Measurements from ENCODE around the gene UGT1A9. TPM values are rescaled to one million over a fixed set of nuclear protein-coding genes. Genes with fewer than 3 reads are reported as not detected.

UGT1A9 gene
- polyA plus RNA-seq, 1 donor (not counting 4 experiments of a cell fraction or from before 2014, with no cell fraction given): not detected

DNA sequence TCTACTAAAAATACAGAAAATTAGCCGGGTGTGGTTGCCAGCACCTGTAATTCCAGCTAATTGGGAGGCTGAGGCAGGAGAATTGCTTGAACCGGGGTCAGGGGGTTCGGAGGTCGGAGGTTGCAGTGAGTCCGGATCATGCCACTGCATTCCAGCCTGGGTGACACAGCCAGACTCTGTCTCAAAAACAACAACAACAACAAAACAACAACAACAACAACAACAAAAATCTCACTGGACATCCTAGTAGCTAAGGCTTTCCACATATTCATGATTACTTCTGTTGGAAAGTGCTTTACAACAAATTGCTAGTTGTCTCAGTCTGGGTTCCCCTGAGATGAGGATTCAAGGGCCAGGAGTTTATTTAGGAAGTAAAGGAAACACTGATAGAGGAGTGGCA lies 102.2 kb downstream of the UGT1A9 start:
- no peaks in the 10 kb centered on the region for H3K4me1 ChIP-seq (ENCODE audit: control insufficient read depth, extremely low read depth, insufficient read depth, low read length)
- H4K20me1 ChIP-seq (ENCODE audit: control insufficient read depth, extremely low read depth, insufficient read depth, low read length): no peaks in the 10 kb centered on the region
- H3K9me3 ChIP-seq (ENCODE audit: control insufficient read depth, low read depth, low read length): peaks cover 3% of the 10 kb centered on the region
- no peaks in the 10 kb centered on the region for H3K79me2 ChIP-seq (ENCODE audit: control insufficient read depth, insufficient read depth, low read length)
- peaks cover 11 to 15% of the 10 kb centered on the region in 2 experiments for H3K36me3 ChIP-seq (ENCODE audit: control insufficient read depth in 2 of 2, extremely low read depth in 1 of 2, insufficient read depth in 2 of 2, low read length in 2 of 2)
- FAIRE-seq: no peak
- H3K4me3 ChIP-seq (ENCODE audit: control insufficient read depth in 2 of 3, extremely low read depth in 1 of 3, insufficient read depth in 2 of 3, low read depth in 1 of 3, low read length in 3 of 3): no peak overlapping the region
- H3K27ac ChIP-seq (ENCODE audit: control insufficient read depth, insufficient read depth, low read length): no peak overlapping the region
- no peaks in the 10 kb centered on the region for H3K9me1 ChIP-seq (ENCODE audit: control insufficient read depth, extremely low read depth, insufficient read depth, low read length)
- no peak overlapping the region for H3K4me2 ChIP-seq (ENCODE audit: control insufficient read depth, extremely low read depth, insufficient read depth, low read depth, low read length)
- dilution Hi-C loops (cut with MboI; ENCODE audit: extremely low pct_ligation_motif_present, low sequenced_read_pairs): no loop called here
- H2AFZ ChIP-seq (ENCODE audit: control insufficient read depth, low read length): no peak overlapping the region
- no peak overlapping the region for H3K9ac ChIP-seq (ENCODE audit: control insufficient read depth, extremely low read depth, insufficient read depth, low read length)
- TF ChIP-seq, protein P1, sequence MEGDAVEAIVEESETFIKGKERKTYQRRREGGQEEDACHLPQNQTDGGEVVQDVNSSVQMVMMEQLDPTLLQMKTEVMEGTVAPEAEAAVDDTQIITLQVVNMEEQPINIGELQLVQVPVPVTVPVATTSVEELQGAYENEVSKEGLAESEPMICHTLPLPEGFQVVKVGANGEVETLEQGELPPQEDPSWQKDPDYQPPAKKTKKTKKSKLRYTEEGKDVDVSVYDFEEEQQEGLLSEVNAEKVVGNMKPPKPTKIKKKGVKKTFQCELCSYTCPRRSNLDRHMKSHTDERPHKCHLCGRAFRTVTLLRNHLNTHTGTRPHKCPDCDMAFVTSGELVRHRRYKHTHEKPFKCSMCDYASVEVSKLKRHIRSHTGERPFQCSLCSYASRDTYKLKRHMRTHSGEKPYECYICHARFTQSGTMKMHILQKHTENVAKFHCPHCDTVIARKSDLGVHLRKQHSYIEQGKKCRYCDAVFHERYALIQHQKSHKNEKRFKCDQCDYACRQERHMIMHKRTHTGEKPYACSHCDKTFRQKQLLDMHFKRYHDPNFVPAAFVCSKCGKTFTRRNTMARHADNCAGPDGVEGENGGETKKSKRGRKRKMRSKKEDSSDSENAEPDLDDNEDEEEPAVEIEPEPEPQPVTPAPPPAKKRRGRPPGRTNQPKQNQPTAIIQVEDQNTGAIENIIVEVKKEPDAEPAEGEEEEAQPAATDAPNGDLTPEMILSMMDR (optimal IDR thresholded peaks at IDR 0.05 in 1 of 3, IDR thresholded peaks at IDR 0.05 in 1 of 3, conservative IDR thresholded peaks at IDR 0.05 in 1 of 3; ENCODE audit: extremely low read depth in 1 of 3, insufficient read depth in 2 of 3, low read length in 3 of 3): no peak
- TF ChIP-seq EZH2 (IDR thresholded peaks at IDR 0.05; ENCODE audit: low read length): no peak
- no peak for DNase-seq (ENCODE audit: low read depth, low spot score)
- H3K27me3 ChIP-seq (ENCODE audit: control insufficient read depth, extremely low read depth, insufficient read depth, low read length): no peaks in the 10 kb centered on the region

DNA sequence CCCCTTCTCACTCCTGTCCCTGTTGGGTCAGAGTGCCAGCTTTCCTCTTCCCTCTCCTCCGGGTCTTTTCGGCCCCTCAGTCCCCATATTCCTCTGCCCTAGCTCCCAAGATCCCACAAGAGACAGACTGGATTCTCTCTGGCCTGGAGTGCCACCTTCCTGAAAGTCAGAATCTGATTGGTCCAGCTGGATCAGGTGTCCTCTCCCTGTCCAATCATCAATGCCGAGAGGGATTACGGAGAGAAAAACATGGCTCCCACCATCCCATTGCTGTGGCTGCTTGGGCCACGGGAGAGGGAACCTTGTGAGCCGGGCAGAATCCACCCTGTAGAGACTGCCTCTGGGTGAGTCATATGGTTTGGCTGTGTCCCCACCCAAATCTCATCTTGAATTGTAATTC lies 103.7 kb downstream of the UGT1A9 start:
- dilution Hi-C loops (cut with MboI; ENCODE audit: extremely low pct_ligation_motif_present, low sequenced_read_pairs): no loop called here
- H3K4me1 ChIP-seq (ENCODE audit: control insufficient read depth, extremely low read depth, insufficient read depth, low read length): no peaks in the 10 kb centered on the region
- no peak overlapping the region for H2AFZ ChIP-seq (ENCODE audit: control insufficient read depth, low read length)
- H3K36me3 ChIP-seq (ENCODE audit: control insufficient read depth in 2 of 2, extremely low read depth in 1 of 2, insufficient read depth in 2 of 2, low read length in 2 of 2): peaks cover 0 to 9% of the 10 kb centered on the region in 2 experiments
- H3K4me2 ChIP-seq (ENCODE audit: control insufficient read depth, extremely low read depth, insufficient read depth, low read depth, low read length): no peak overlapping the region
- no peak overlapping the region for H3K27ac ChIP-seq (ENCODE audit: control insufficient read depth, insufficient read depth, low read length)
- FAIRE-seq: no peak
- no peak overlapping the region for H3K4me3 ChIP-seq (ENCODE audit: control insufficient read depth in 2 of 3, extremely low read depth in 1 of 3, insufficient read depth in 2 of 3, low read depth in 1 of 3, low read length in 3 of 3)
- no peaks in the 10 kb centered on the region for H4K20me1 ChIP-seq (ENCODE audit: control insufficient read depth, extremely low read depth, insufficient read depth, low read length)
- no peaks in the 10 kb centered on the region for H3K27me3 ChIP-seq (ENCODE audit: control insufficient read depth, extremely low read depth, insufficient read depth, low read length)
- no peaks in the 10 kb centered on the region for H3K9me1 ChIP-seq (ENCODE audit: control insufficient read depth, extremely low read depth, insufficient read depth, low read length)
- H3K9ac ChIP-seq (ENCODE audit: control insufficient read depth, extremely low read depth, insufficient read depth, low read length): no peak overlapping the region
- TF ChIP-seq, protein P1 (optimal IDR thresholded peaks at IDR 0.05 in 1 of 3, IDR thresholded peaks at IDR 0.05 in 1 of 3, conservative IDR thresholded peaks at IDR 0.05 in 1 of 3; ENCODE audit: extremely low read depth in 1 of 3, insufficient read depth in 2 of 3, low read length in 3 of 3): no peak
- TF ChIP-seq EZH2 (IDR thresholded peaks at IDR 0.05; ENCODE audit: low read length): no peak
- no peak for DNase-seq (ENCODE audit: low read depth, low spot score)
- H3K79me2 ChIP-seq (ENCODE audit: control insufficient read depth, insufficient read depth, low read length): no peaks in the 10 kb centered on the region
- H3K9me3 ChIP-seq (ENCODE audit: control insufficient read depth, low read depth, low read length): peaks cover 3% of the 10 kb centered on the region

Data from keratinocyte (primary cell).